ACC112 (cell line): ENCODE measurements around the gene AKAP13.

Source experiments
- H2AFZ ChIP-seq: fragments of 200-600 bp; sonication (generic); one replicate; pipeline ENCODE4 v1.6.0; 2017; ENCODE audit warnings: antibody characterized with exemption, low read length; ENCODE audit not compliant: unreplicated experiment
- H3K27ac ChIP-seq: fragments of 200-600 bp; sonication (generic); 2 replicates; pipeline ENCODE4 v1.5.1; 2014; ENCODE audit warnings: low read depth, mild to moderate bottlenecking, antibody characterized with exemption, low read length, moderate library complexity
- H3K27me3 ChIP-seq: fragments of 200-600 bp; sonication (generic); 2 replicates; pipeline ENCODE4 v1.6.1; 2014; ENCODE audit warnings: mild to moderate bottlenecking, antibody characterized with exemption, low read length, moderate library complexity, mixed read lengths; ENCODE audit not compliant: insufficient read depth
- H3K36me3 ChIP-seq: fragments of 200-600 bp; sonication (generic); 2 replicates; pipeline ENCODE4 v1.6.1; 2016; ENCODE audit warnings: mild to moderate bottlenecking, antibody characterized with exemption, low read length, moderate library complexity, mixed read lengths; ENCODE audit not compliant: insufficient read depth
- H3K4me1 ChIP-seq: fragments of 200-600 bp; sonication (generic); one replicate; pipeline ENCODE4 v1.6.1; 2016; ENCODE audit warnings: low read length, mixed read lengths; ENCODE audit not compliant: insufficient read depth, unreplicated experiment, control insufficient read depth
- H3K4me3 ChIP-seq: fragments of 200-600 bp; sonication (generic); 2 replicates; pipeline ENCODE4 v1.5.1; 2014; ENCODE audit warnings: mild to moderate bottlenecking, low read depth, low read length
- H3K79me2 ChIP-seq: fragments of 200-600 bp; sonication (generic); one replicate; pipeline ENCODE4 v1.6.0; 2016; ENCODE audit warnings: low read length; ENCODE audit not compliant: control insufficient read depth, unreplicated experiment, insufficient read depth

AKAP13 gene

DNA sequence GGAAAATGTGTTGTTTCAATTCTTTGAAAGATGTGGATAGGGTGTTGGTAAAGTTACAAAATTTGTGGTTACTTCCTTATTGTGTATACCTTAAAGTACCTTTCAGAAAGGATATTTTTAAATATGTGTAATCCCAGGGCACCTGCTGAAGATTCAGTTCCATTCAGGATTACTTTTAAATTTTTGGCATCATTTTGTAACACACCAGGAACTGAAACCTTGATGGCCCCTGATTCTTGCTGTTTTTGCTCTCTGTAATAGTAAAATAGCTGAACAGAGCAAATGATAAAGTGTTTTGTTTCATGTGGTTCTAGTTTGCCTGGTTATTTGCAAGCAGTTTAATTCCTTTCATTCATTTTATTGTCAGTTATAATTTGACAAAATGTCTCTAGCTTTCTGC is 253.5 kb downstream of the AKAP13 start:
- H3K27me3 ChIP-seq: no peaks in the 10 kb centered on the region
- H2AFZ ChIP-seq: no peak overlapping the region
- H3K4me1 ChIP-seq: no peaks in the 10 kb centered on the region
- no peak overlapping the region for H3K4me3 ChIP-seq
- peaks cover 3% of the 10 kb centered on the region; the same call in 1 of the 2 replicates for H3K36me3 ChIP-seq
- H3K79me2 ChIP-seq: no peaks in the 10 kb centered on the region
- no peak overlapping the region for H3K27ac ChIP-seq

DNA sequence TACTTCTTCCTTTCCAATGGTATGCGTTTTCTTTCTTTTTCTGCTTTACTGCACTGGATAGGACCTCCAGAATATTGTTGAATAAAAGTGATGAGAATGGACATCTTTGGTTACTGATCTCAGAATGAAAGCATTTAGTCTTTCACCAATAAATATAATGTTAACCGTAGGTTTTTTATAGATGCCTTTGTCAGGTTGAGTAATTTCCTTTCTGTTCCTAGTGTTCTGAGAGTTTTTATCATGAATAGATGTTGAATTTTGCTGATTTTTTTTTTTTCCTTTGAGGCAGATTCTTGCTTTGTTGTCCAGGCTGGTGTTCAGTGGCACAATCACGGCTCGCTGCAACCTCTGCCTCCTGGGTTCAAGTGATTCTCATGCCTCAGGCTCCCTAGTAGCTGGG is 255.9 kb downstream of the AKAP13 start:
- peaks cover 11% of the 10 kb centered on the region for H3K4me1 ChIP-seq
- H3K36me3 ChIP-seq: peaks cover 8% of the 10 kb centered on the region
- H3K4me3 ChIP-seq: no peak overlapping the region

DNA sequence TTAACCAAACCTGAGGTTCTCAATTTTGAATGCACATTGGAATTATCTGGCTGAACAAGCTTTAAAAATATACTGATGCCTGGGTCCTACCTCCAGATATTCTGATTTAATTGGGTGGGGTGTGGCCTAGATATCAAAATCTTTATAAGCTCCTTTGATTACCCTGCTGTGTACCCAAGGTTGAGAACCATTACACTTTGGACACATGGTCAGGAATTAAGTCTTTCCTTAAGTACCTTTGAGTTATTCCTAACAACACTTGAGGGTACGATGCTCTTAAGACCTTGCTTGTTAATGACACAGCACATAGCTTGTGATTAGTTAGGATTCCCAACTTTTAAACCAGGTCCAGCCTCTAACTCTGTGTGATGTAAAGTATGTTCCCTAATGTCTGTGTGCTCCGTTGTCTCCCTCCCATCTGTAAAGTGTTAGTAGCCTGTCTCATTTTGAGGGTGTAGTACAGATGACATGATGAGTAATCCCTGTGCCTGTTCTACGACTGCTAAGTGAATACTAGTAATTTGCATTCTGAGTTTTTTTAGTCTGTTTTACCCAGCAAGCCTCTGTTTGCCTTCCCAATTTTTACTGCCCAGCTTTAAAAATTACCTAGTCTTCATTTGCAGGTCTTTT is 259.5 kb downstream of the AKAP13 start:
- no peak overlapping the region for H3K4me3 ChIP-seq
- H3K79me2 ChIP-seq: no peaks in the 10 kb centered on the region
- peak overlapping the region; percentile 31 for H3K27ac ChIP-seq
- peaks cover 11% of the 10 kb centered on the region for H3K36me3 ChIP-seq
- H3K27me3 ChIP-seq: no peaks in the 10 kb centered on the region
- peaks cover 11% of the 10 kb centered on the region for H3K4me1 ChIP-seq
- no peak overlapping the region for H2AFZ ChIP-seq

More for the DNA sequence above, 255.9 kb downstream of the AKAP13 start:
- H3K27me3 ChIP-seq: no peaks in the 10 kb centered on the region
- no peaks in the 10 kb centered on the region for H3K79me2 ChIP-seq
- no peak overlapping the region for H2AFZ ChIP-seq
- no peak overlapping the region for H3K27ac ChIP-seq

DNA sequence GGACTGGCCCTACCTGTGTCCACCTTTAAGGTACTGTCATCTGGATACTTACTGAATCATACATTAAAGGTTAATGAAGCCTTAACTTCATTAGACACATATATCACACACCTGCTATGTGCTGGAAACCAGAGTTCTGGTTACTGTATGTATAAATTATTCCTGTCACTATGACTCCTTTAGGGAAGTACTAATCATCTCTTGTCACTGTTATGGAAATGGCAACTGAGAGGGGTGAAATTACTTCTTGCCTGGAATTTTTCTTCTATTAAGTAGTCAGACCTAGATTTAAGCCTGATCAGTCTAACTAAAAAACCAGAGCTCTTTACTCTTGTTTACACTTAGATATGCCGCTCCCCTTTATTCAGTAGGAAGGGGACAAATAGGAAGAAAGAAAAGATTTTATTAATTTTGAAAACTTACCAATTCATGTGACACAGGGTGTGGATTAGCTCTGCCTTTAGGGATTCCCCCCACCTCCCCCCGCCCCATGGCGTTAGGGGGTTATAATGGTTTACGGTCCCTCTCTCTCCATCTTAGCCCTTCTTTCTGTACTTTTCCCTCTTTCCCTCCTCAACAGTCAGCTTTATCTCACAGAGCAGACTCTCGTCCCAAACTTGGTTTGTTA is 261.8 kb downstream of the AKAP13 start:
- Histone ChIP-seq H2AFZ (no peak overlapping the region), H3K79me2 (no peaks in the 10 kb centered on the region), H3K4me1 (peaks cover 11% of the 10 kb centered on the region), H3K36me3 (peaks cover 9% of the 10 kb centered on the region; the same call in 1 of the 2 replicates), H3K27ac (0 out of 2 replicates have a peak overlapping the region, but pooled peaks have one; percentile 26), H3K27me3 (no peaks in the 10 kb centered on the region), H3K4me3 (no peak overlapping the region)

DNA sequence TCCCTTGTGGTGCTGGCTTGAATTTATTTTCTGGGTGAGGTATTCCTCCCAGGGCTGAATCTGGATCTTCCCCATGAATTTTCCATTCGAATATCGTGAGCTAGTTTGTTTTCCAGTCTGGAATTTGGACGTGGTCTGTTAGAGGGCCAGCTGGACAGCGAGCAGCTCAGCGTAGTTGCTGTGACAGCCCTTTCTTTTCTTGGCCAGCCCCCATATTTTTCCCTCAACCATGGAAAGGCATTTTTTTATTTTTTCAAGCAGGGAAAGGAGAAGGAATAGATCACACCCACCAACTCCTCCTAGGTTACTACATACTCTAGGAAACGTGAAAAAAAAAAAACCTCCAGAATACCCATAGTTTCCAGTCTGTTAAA is 262.3 kb downstream of the AKAP13 start:
- Histone ChIP-seq H3K4me1 (peaks cover 11% of the 10 kb centered on the region), H3K4me3 (no peak overlapping the region), H3K27me3 (no peaks in the 10 kb centered on the region)

DNA sequence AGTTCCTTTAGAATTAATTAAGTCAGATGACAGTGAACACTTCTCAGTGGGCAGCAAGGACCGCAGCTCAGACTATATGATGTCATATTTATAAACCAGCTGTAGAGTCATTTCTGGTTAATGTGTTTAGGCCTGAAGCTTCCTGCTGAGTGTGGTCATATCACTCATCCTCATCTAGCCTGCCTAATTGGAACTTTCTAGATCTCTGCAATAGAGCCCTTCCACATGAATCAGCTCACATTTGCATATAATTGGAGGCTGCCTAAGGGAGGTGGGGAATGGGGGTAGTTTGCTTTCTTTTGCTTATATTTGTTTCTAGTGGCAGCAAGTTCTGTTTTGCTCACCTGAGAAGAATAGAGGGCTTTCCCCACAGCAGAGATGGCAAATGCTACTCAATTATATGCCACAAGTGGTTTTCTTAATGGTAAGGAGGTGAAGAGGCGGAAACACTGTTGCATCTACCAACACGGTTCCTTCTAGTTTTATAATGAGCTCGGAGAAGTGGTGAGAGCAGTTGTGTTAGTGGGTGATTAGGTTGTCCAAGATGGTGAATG is 266.2 kb downstream of the AKAP13 start:
- no peaks in the 10 kb centered on the region for H3K27me3 ChIP-seq
- H3K36me3 ChIP-seq: peaks cover 4% of the 10 kb centered on the region; the same call in 1 of the 2 replicates
- H3K4me3 ChIP-seq: no peak overlapping the region
- peaks cover 20% of the 10 kb centered on the region for H3K4me1 ChIP-seq
- H3K27ac ChIP-seq: no peak overlapping the region
- H2AFZ ChIP-seq: no peak overlapping the region
- H3K79me2 ChIP-seq: no peaks in the 10 kb centered on the region

More for the DNA sequence above, 262.3 kb downstream of the AKAP13 start:
- H3K27ac ChIP-seq: 0 out of 2 replicates have a peak overlapping the region, but pooled peaks have one; percentile 26
- H2AFZ ChIP-seq: no peak overlapping the region
- H3K79me2 ChIP-seq: no peaks in the 10 kb centered on the region
- H3K36me3 ChIP-seq: peaks cover 9% of the 10 kb centered on the region; the same call in 1 of the 2 replicates

DNA sequence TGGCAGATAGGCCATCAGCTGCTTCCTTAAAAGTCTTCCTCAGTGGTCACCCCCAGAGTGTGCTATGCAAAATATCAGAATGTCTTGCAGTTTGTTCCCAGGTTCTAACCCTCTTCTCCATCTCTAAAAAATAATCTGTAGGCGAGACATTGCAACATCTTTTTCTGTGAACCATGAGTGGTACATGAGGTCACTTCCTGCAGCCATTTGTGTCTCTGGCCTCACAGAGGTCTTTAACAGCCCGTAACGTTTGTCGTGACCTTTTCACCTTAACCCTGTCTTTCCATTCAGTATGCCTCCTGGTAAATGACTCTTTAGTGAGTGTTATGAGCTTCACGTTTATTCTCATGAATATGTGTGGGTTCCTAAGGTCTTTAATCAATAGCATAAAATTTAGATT is 269.0 kb downstream of the AKAP13 start:
- Histone ChIP-seq H3K79me2 (no peaks in the 10 kb centered on the region), H3K27me3 (no peaks in the 10 kb centered on the region), H3K4me1 (peaks cover 20% of the 10 kb centered on the region), H3K27ac (peak overlapping the region; percentile 92), H3K4me3 (peak overlapping the region; percentile 3; the same call in 1 of the 2 replicates), H3K36me3 (peaks cover 4% of the 10 kb centered on the region; the same call in 1 of the 2 replicates), H2AFZ (peak overlapping the region; percentile 30)

DNA sequence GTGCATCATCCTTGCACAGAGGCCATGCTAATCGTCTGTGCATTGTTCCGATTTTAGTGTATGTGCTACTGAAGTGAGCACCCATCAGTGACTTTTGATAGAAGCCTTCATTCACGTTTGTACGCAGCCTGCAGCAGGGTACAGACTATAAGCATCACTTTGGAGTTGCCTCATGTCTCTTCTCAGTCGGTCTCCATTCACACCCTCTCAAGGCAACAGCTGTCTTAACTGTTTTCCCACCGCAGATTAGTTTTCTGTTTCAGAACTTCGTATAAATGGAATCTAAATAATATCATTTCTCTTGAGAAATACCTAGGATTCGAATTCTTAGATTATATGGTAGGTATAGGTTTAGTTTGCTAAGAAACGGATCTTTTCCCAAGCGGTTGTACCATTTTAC is 271.1 kb downstream of the AKAP13 start:
- Histone ChIP-seq H3K27me3 (no peaks in the 10 kb centered on the region), H3K27ac (no peak overlapping the region), H3K79me2 (no peaks in the 10 kb centered on the region), H3K4me3 (no peak overlapping the region), H3K4me1 (peaks cover 20% of the 10 kb centered on the region), H2AFZ (no peak overlapping the region), H3K36me3 (0 out of 2 replicates have a peak, but pooled peaks cover 4% of the 10 kb centered on the region)

DNA sequence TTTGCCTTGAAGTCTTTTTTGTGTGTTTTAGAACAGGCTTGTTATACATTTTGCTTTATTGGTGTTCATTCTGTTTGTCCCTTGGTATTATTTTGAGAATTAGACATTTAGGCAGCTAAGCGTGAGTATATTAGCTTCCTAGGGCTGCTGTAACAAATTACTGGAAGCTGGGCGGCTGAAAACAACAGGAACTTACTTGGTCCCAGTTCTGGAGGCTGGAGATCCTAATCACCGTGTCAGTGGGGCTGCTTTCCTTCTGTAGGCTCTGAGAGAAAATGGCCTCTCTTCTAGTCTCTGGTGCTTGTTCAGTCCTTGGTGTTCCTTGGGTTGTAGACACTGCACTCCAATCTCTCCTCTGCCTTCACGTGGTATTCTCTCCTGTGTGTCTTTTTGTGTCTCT is 272.1 kb downstream of the AKAP13 start:
- H2AFZ ChIP-seq: no peak overlapping the region
- H3K4me1 ChIP-seq: peaks cover 20% of the 10 kb centered on the region
- no peaks in the 10 kb centered on the region for H3K27me3 ChIP-seq
- no peak overlapping the region for H3K4me3 ChIP-seq
- H3K36me3 ChIP-seq: 0 out of 2 replicates have a peak, but pooled peaks cover 7% of the 10 kb centered on the region
- H3K27ac ChIP-seq: no peak overlapping the region
- no peaks in the 10 kb centered on the region for H3K79me2 ChIP-seq

DNA sequence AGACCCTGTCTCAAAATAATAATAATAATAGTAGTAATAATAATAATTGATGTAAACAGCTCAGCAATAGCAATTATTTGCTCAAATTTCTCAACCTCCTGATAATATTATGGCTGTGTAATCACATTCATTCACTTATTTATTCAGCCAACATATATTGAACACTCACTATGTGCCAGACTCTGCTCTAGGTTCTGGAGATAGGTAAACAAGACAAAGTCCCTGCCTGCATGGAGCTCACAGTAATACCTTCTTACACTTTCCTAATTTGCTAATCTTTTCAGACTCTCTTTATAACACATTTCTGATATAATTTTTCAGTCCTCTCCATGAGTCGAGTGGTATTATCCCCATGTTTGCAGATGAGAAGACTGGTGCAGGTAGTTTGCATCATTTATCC is 276.7 kb downstream of the AKAP13 start:
- Histone ChIP-seq H3K4me3 (no peak overlapping the region), H3K79me2 (no peaks in the 10 kb centered on the region), H3K27me3 (no peaks in the 10 kb centered on the region), H3K27ac (no peak overlapping the region), H3K36me3 (0 out of 2 replicates have a peak, but pooled peaks cover 7% of the 10 kb centered on the region), H2AFZ (no peak overlapping the region), H3K4me1 (no peaks in the 10 kb centered on the region)
